Tibial nerve (tissue), 4 donors: ENCODE data around the gene C2orf72.

ENCODE experiments used
- CTCF ChIP-seq, 5 experiments: fragments of 200-600 bp in 3 of 5; fragments of 450-650 bp in 2 of 5; sonication (generic) in 3 of 5; IDR thresholded peaks; one replicate each; pipeline ENCODE4 v1.5.1; 2016 to 2019; ENCODE audit warnings: antibody characterized with exemption in 5 of 5, mild to moderate bottlenecking in 3 of 5, moderate library complexity in 2 of 5
- EP300 ChIP-seq, 2 donors: sonication (generic); formaldehyde crosslinking; IDR thresholded peaks; one replicate each; pipeline ENCODE4 v1.6.1; 2017; ENCODE audit warnings: antibody characterized with exemption in 2 of 2, mild to moderate bottlenecking in 1 of 2
- POLR2A ChIP-seq, 2 donors: fragments of 450-650 bp; IDR thresholded peaks; one replicate each; pipeline ENCODE4 v1.6.1; 2017; ENCODE audit warnings: antibody characterized with exemption in 2 of 2, mild to moderate bottlenecking in 2 of 2, moderate library complexity in 2 of 2

GRCh38 chr2:231039821-231040364 is 2.6 kb downstream of the C2orf72 start:
- TF ChIP-seq CTCF (IDR thresholded peaks at IDR 0.05) (no peak), EP300 (IDR thresholded peaks at IDR 0.05) (no peak), POLR2A (IDR thresholded peaks at IDR 0.05) (no peak)
